SK-N-SH treated with all-trans-retinoic acid at 6 μM for 48 hours (cell line): ENCODE results near the gene TTC3.

Experiments used
- ARNTL ChIP-seq: fragments of 450-650 bp; formaldehyde crosslinking; IDR thresholded peaks from 2 replicates; pipeline ENCODE4 v1.5.0; 2020; ENCODE audit warnings: low read depth, mild to moderate bottlenecking, moderate library complexity, borderline replicate concordance
- BACH2 ChIP-seq: fragments of 250-450 bp; sonication (Bioruptor Pico); IDR thresholded peaks from 2 replicates; pipeline ENCODE4 v1.9.0; 2021; ENCODE audit warnings: mild to moderate bottlenecking, borderline replicate concordance
- CREB5 ChIP-seq: fragments of 250-450 bp; sonication (Bioruptor Pico); IDR thresholded peaks from 2 replicates; pipeline ENCODE4 v1.5.1; 2020; ENCODE audit warnings: low read depth, mild to moderate bottlenecking, moderate library complexity
- CSRNP3 ChIP-seq: fragments of 250-450 bp; sonication (Bioruptor Pico); IDR thresholded peaks from 2 replicates; pipeline ENCODE4 v1.5.1; 2021; ENCODE audit warnings: mild to moderate bottlenecking, moderate library complexity
- ISL1 ChIP-seq: fragments of 250-450 bp; sonication (Bioruptor Pico); IDR thresholded peaks from 2 replicates; pipeline ENCODE4 v2.1.2; 2022; ENCODE audit warnings: mild to moderate bottlenecking, moderate library complexity
- OSR1 ChIP-seq: fragments of 250-450 bp; sonication (Bioruptor Pico); IDR thresholded peaks from 2 replicates; pipeline ENCODE4 v1.8.0; 2022; ENCODE audit warnings: moderate library complexity, mild to moderate bottlenecking, inconsistent platforms
- PATZ1 ChIP-seq: fragments of 250-450 bp; sonication (Bioruptor Pico); IDR thresholded peaks from 2 replicates; pipeline ENCODE4 v1.8.0; 2020; ENCODE audit warnings: mild to moderate bottlenecking, moderate library complexity, borderline replicate concordance
- RARB ChIP-seq: fragments of 250-450 bp; sonication (Bioruptor Pico); IDR thresholded peaks from 2 replicates; pipeline ENCODE4 v1.8.0; 2021; ENCODE audit warnings: mild to moderate bottlenecking, moderate library complexity
- SNAI2 ChIP-seq: fragments of 250-450 bp; sonication (Bioruptor Pico); IDR thresholded peaks from 2 replicates; pipeline ENCODE4 v1.5.0; 2020; ENCODE audit warnings: mild to moderate bottlenecking, moderate library complexity
- ZNF565 ChIP-seq: fragments of 450-650 bp; formaldehyde crosslinking; conservative IDR thresholded peaks from 2 replicates; pipeline ENCODE4 v1.5.0; 2020; ENCODE audit warnings: low read depth, mild to moderate bottlenecking, moderate library complexity
- ZNF70 ChIP-seq: fragments of 450-650 bp; formaldehyde crosslinking; IDR thresholded peaks from 2 replicates; pipeline ENCODE4 v1.5.0; 2020; ENCODE audit warnings: mild to moderate bottlenecking, moderate library complexity

GRCh38 chr21:37237346-37237745 is 164.3 kb downstream of the TTC3 start:
- TF ChIP-seq OSR1 (CRISPR knock-in tag) (no peak), ISL1 (CRISPR knock-in tag) (no peak), SNAI2 (CRISPR knock-in tag) (no peak), CREB5 (no peak), BACH2 (CRISPR knock-in tag) (no peak), ARNTL (CRISPR knock-in tag) (no peak), PATZ1 (CRISPR knock-in tag) (no peak), ZNF565 (CRISPR knock-in tag) (no peak), ZNF70 (CRISPR knock-in tag) (no peak), CSRNP3 (CRISPR knock-in tag) (no peak), RARB (CRISPR knock-in tag) (no peak)
